Prostate gland (tissue), 2 donors: Measurements from ENCODE around the gene C2CD4D.

Experiments
- CTCF ChIP-seq, 4 experiments: fragments of 200-600 bp in 2 of 4; fragments of 450-650 bp in 2 of 4; sonication (generic) in 2 of 4; IDR thresholded peaks; 1 replicate in 3 of 4; 2 replicates in 1 of 4; pipeline ENCODE4 v1.5.1; 2016 to 2019; ENCODE audit warnings: antibody characterized with exemption in 4 of 4, mild to moderate bottlenecking in 2 of 4, moderate library complexity in 2 of 4
- POLR2A ChIP-seq: fragments of 450-650 bp; IDR thresholded peaks from one replicate; pipeline ENCODE4 v1.6.1; 2016; ENCODE audit warnings: antibody characterized with exemption, mild to moderate bottlenecking

GRCh38 chr1:151867765-151868411, 28.3 kb upstream of the C2CD4D start:
- TF ChIP-seq CTCF (IDR thresholded peaks at IDR 0.05) = no peak
- TF ChIP-seq POLR2A = no peak
